HEK293 (cell line): Measurements from ENCODE around the gene PAK6.

ENCODE experiments used
- ELK4 ChIP-seq: IDR thresholded peaks from 2 replicates; pipeline ENCODE4 v1.6.1; 2011; ENCODE audit warnings: mild to moderate bottlenecking, low read depth, low read length, borderline replicate concordance
- PATZ1 ChIP-seq: fragments of 450-650 bp; formaldehyde crosslinking; IDR thresholded peaks from 2 replicates; pipeline ENCODE4 v1.5.1; 2016; ENCODE audit warnings: missing biosample characterization, missing genetic modification characterization
- REPIN1 ChIP-seq: fragments of 450-650 bp; formaldehyde crosslinking; IDR thresholded peaks from 2 replicates; pipeline ENCODE4 v1.5.1; 2017; ENCODE audit warnings: missing biosample characterization, missing genetic modification characterization, low read depth
- ZBTB1 ChIP-seq: fragments of 450-650 bp; formaldehyde crosslinking; IDR thresholded peaks from 2 replicates; pipeline ENCODE4 v1.5.1; 2016; ENCODE audit warnings: missing biosample characterization, missing genetic modification characterization
- ZNF138 ChIP-seq: fragments of 450-650 bp; formaldehyde crosslinking; IDR thresholded peaks from 2 replicates; pipeline ENCODE4 v1.5.1; 2016; ENCODE audit warnings: missing biosample characterization, missing genetic modification characterization, borderline replicate concordance
- ZNF169 ChIP-seq: fragments of 450-650 bp; formaldehyde crosslinking; IDR thresholded peaks from 2 replicates; pipeline ENCODE4 v1.5.1; 2016; ENCODE audit warnings: missing biosample characterization, missing genetic modification characterization
- ZNF426 ChIP-seq: fragments of 450-650 bp; formaldehyde crosslinking; IDR thresholded peaks from 2 replicates; pipeline ENCODE4 v1.5.1; 2017; ENCODE audit warnings: missing biosample characterization, missing genetic modification characterization, mild to moderate bottlenecking, inconsistent platforms, moderate library complexity
- ZNF626 ChIP-seq: fragments of 450-650 bp; sonication (Bioruptor Pico); formaldehyde crosslinking; IDR thresholded peaks from 2 replicates; pipeline ENCODE4 v1.5.1; 2018; ENCODE audit warnings: missing biosample characterization, missing genetic modification characterization, inconsistent platforms
- ZNF837 ChIP-seq: fragments of 450-650 bp; formaldehyde crosslinking; IDR thresholded peaks from 2 replicates; pipeline ENCODE4 v1.5.1; 2016; ENCODE audit warnings: missing biosample characterization, missing genetic modification characterization
- TF ChIP-seq, protein P1 (sequence below): fragments of 450-650 bp; formaldehyde crosslinking; IDR thresholded peaks from 2 replicates; pipeline ENCODE4 v1.5.1; 2016; ENCODE audit warnings: missing biosample characterization, missing genetic modification characterization
- TF ChIP-seq, protein P2 (sequence below): fragments of 450-650 bp; formaldehyde crosslinking; IDR thresholded peaks from 2 replicates; pipeline ENCODE4 v1.5.1; 2017; ENCODE audit warnings: missing biosample characterization, missing genetic modification characterization
- TF ChIP-seq, protein P3 (sequence below): sonication (generic); formaldehyde crosslinking; IDR thresholded peaks from 2 replicates; pipeline ENCODE4 v1.8.1; 2022; ENCODE audit warnings: mild to moderate bottlenecking, moderate library complexity, missing genetic modification reagents
- TF ChIP-seq, protein P4 (sequence below): fragments of 450-650 bp; formaldehyde crosslinking; optimal IDR thresholded peaks from 2 replicates; pipeline ENCODE3; 2016; ENCODE audit warnings: missing biosample characterization, mild to moderate bottlenecking, missing genetic modification characterization

GRCh38 chr15:40217166-40217824, 21.6 kb upstream of the PAK6 start:
- no peak for TF ChIP-seq REPIN1 (tag by site-specific recombination)
- TF ChIP-seq ZNF169, result no peak
- TF ChIP-seq, protein P1, sequence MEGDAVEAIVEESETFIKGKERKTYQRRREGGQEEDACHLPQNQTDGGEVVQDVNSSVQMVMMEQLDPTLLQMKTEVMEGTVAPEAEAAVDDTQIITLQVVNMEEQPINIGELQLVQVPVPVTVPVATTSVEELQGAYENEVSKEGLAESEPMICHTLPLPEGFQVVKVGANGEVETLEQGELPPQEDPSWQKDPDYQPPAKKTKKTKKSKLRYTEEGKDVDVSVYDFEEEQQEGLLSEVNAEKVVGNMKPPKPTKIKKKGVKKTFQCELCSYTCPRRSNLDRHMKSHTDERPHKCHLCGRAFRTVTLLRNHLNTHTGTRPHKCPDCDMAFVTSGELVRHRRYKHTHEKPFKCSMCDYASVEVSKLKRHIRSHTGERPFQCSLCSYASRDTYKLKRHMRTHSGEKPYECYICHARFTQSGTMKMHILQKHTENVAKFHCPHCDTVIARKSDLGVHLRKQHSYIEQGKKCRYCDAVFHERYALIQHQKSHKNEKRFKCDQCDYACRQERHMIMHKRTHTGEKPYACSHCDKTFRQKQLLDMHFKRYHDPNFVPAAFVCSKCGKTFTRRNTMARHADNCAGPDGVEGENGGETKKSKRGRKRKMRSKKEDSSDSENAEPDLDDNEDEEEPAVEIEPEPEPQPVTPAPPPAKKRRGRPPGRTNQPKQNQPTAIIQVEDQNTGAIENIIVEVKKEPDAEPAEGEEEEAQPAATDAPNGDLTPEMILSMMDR (tag by site-specific recombination), result no peak
- no peak for TF ChIP-seq ZNF626 (tag by site-specific recombination)
- TF ChIP-seq ELK4, result no peak
- TF ChIP-seq, protein P2, sequence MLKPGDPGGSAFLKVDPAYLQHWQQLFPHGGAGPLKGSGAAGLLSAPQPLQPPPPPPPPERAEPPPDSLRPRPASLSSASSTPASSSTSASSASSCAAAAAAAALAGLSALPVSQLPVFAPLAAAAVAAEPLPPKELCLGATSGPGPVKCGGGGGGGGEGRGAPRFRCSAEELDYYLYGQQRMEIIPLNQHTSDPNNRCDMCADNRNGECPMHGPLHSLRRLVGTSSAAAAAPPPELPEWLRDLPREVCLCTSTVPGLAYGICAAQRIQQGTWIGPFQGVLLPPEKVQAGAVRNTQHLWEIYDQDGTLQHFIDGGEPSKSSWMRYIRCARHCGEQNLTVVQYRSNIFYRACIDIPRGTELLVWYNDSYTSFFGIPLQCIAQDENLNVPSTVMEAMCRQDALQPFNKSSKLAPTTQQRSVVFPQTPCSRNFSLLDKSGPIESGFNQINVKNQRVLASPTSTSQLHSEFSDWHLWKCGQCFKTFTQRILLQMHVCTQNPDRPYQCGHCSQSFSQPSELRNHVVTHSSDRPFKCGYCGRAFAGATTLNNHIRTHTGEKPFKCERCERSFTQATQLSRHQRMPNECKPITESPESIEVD (tag by site-specific recombination), result no peak
- no peak for TF ChIP-seq ZNF837 (tag by site-specific recombination)
- TF ChIP-seq, protein P3, sequence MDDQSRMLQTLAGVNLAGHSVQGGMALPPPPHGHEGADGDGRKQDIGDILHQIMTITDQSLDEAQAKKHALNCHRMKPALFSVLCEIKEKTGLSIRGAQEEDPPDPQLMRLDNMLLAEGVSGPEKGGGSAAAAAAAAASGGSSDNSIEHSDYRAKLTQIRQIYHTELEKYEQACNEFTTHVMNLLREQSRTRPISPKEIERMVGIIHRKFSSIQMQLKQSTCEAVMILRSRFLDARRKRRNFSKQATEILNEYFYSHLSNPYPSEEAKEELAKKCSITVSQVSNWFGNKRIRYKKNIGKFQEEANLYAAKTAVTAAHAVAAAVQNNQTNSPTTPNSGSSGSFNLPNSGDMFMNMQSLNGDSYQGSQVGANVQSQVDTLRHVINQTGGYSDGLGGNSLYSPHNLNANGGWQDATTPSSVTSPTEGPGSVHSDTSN (CRISPR knock-in tag), result no peak
- TF ChIP-seq, protein P4, sequence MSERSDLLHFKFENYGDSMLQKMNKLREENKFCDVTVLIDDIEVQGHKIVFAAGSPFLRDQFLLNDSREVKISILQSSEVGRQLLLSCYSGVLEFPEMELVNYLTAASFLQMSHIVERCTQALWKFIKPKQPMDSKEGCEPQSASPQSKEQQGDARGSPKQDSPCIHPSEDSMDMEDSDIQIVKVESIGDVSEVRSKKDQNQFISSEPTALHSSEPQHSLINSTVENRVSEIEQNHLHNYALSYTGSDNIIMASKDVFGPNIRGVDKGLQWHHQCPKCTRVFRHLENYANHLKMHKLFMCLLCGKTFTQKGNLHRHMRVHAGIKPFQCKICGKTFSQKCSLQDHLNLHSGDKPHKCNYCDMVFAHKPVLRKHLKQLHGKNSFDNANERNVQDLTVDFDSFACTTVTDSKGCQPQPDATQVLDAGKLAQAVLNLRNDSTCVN (tag by site-specific recombination), result no peak
- TF ChIP-seq ZNF138, result no peak
- no peak for TF ChIP-seq PATZ1 (tag by site-specific recombination)
- TF ChIP-seq ZNF426 (tag by site-specific recombination), result no peak
- TF ChIP-seq ZBTB1 (tag by site-specific recombination), result no peak
